NT2/D1 (cell line): Measurements from ENCODE around the gene PREPL.

Source experiments
- SUZ12 ChIP-seq: IDR thresholded peaks from 2 replicates; pipeline ENCODE4 v1.6.1; 2011; ENCODE audit not compliant: insufficient read length, insufficient read depth; ENCODE audit errors: extremely low read depth
- YY1 ChIP-seq: IDR thresholded peaks from 2 replicates; pipeline ENCODE4 v1.6.1; 2011; ENCODE audit not compliant: insufficient read length, insufficient read depth
- ZNF274 ChIP-seq: IDR thresholded peaks from 2 replicates; pipeline ENCODE4 v1.6.1; 2011; ENCODE audit warnings: mild to moderate bottlenecking, low read depth, low read length

DNA sequence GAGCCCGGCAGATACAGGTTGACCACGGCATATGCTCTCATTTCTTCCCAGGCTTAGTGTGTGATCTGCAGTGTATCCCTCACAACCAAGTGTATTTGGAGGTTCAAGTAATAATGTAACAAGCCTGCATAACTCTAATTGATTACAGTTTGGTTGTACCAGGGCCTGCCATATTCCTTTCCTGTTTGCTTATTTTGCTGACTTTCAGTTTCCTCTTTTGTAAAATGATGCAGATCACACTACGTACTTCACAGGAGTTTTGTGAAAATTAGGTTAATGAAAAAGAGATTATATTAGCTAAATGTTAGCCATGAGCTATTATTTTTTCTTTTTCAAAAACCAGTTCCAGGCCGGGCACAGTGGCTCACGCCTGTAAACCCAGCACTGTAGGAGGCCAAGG lies 60.2 kb downstream of the PREPL start:
- TF ChIP-seq ZNF274 (no peak), YY1 (no peak), SUZ12 (no peak)
